BJ (cell line): ENCODE data around the gene MYO9B. TPM values are rescaled to one million over a fixed set of nuclear protein-coding genes. Genes with fewer than 3 reads are reported as not detected.
"Not testable (repeated sequence)": the region's sequence is repeated elsewhere in the genome, so short reads cannot be mapped to it uniquely, and the experiment has no call there.

Experiments used
- CTCF ChIA-PET: fragments of 350-600 bp; formaldehyde crosslinking; extraction: SDS; loops from one replicate; lab custom pipeline; 2021; ENCODE audit warnings: antibody characterized with exemption, inconsistent platforms; lab: Yijun Ruan, JAX
- POLR2A ChIA-PET: fragments of 300-600 bp; sonication (Branson Sonifier 250); formaldehyde crosslinking; extraction: SDS; loops from one replicate; lab custom pipeline; 2021; ENCODE audit warnings: antibody characterized with exemption; lab: Charles Lee
- DNase-seq: peaks from one replicate; pipeline ENCODE4 v3.0.0-alpha.2; 2011; ENCODE audit warnings: low read depth
- H3K27me3 ChIP-seq: 2 replicates; pipeline ENCODE4 v1.6.0; 2011; ENCODE audit warnings: low read length; ENCODE audit not compliant: control insufficient read depth, insufficient read depth
- H3K36me3 ChIP-seq: 2 replicates; pipeline ENCODE4 v1.5.1; 2011; ENCODE audit warnings: low read length; ENCODE audit not compliant: control insufficient read depth, insufficient read depth
- H3K4me3 ChIP-seq: 2 replicates; pipeline ENCODE4 v1.5.1; 2011; ENCODE audit warnings: low read depth, mild to moderate bottlenecking, control low read depth, low read length
- CTCF ChIP-seq: IDR thresholded peaks from 2 replicates; pipeline ENCODE4 v1.5.1; 2011; ENCODE audit warnings: low read depth, mild to moderate bottlenecking, control low read depth, inconsistent platforms, low read length, moderate library complexity; ENCODE audit not compliant: insufficient read depth
- polyA plus RNA-seq: library from polyadenylated mRNA; depleted of rRNA; stranded (reverse); fragments of >200 nt; gene quantifications from 2 replicates; pipeline ENCODE4 v1.2.3, GENCODE V29; 2011

MYO9B gene
- polyA plus RNA-seq, 1 experiment: 40.8 TPM

GRCh38 chr19:17104679-17105078 lies 29.1 kb downstream of the MYO9B start:
- H3K27me3 ChIP-seq: no peaks in the 10 kb centered on the region
- peaks cover 17% of the 10 kb centered on the region for H3K36me3 ChIP-seq
- no peak for DNase-seq
- no peak for TF ChIP-seq CTCF
- no peak overlapping the region for H3K4me3 ChIP-seq
- POLR2A ChIA-PET: no interaction called here
- CTCF ChIA-PET: interaction anchor here (1.0 to 1.2 kb wide), 2 partner anchors 14 to 19 kb away, joined by 3 read pairs; no protein-coding TSS in a partner anchor

- no peaks in the 10 kb centered on the region for H3K27me3 ChIP-seq
- ChIA-PET CTCF (interaction anchor here (1.0 to 1.2 kb wide), 2 partner anchors 14 to 20 kb away, joined by 3 read pairs; no protein-coding TSS in a partner anchor), POLR2A (no interaction called here)
- TF ChIP-seq CTCF: no peak
- DNase-seq: no peak
- no peak overlapping the region for H3K4me3 ChIP-seq
- H3K36me3 ChIP-seq: peaks cover 23% of the 10 kb centered on the region
These were observed 30.0 kb downstream of the MYO9B start for GRCh38 chr19:17105556-17105955.

GRCh38 chr19:17106964-17107363 lies 31.4 kb downstream of the MYO9B start:
- H3K27me3 ChIP-seq, H3K4me3 ChIP-seq, POLR2A ChIA-PET, DNase-seq: not testable (repeated sequence)
- CTCF ChIA-PET: interaction anchor here (0.9 kb wide), 1 partner anchor 10 kb away, joined by 3 read pairs; no protein-coding TSS in a partner anchor
- H3K36me3 ChIP-seq: peaks cover 23% of the 10 kb centered on the region

- no peaks in the 10 kb centered on the region for H3K27me3 ChIP-seq
These were observed 32.2 kb downstream of the MYO9B start for GRCh38 chr19:17107546-17108452.

GRCh38 chr19:17108453-17108784 lies 32.8 kb downstream of the MYO9B start:
- CTCF ChIA-PET: no interaction called here
- no peak overlapping the region for H3K4me3 ChIP-seq
- POLR2A ChIA-PET: no interaction called here

More at GRCh38 chr19:17107546-17108452, 32.2 kb downstream of the MYO9B start:
- CTCF ChIA-PET: interaction anchor here (0.9 kb wide), 1 partner anchor 11 kb away, joined by 3 read pairs; no protein-coding TSS in a partner anchor
- peak; percentile 93 for DNase-seq
- H3K36me3 ChIP-seq: peaks cover 23% of the 10 kb centered on the region
- no peak for TF ChIP-seq CTCF
- POLR2A ChIA-PET: no interaction called here
- peak overlapping the region; percentile 4; the same call in 1 of the 2 replicates for H3K4me3 ChIP-seq

More at GRCh38 chr19:17108453-17108784, 32.8 kb downstream of the MYO9B start:
- TF ChIP-seq CTCF: no peak
- no peak for DNase-seq
- peaks cover 22% of the 10 kb centered on the region for H3K36me3 ChIP-seq
- H3K27me3 ChIP-seq: no peaks in the 10 kb centered on the region
